ENCODE measurements around the gene PRAMEF4. TPM values are rescaled to one million over a fixed set of nuclear protein-coding genes. Genes with fewer than 3 reads are reported as not detected.
"Not testable (repeated sequence)": the region's sequence is repeated elsewhere in the genome, so short reads cannot be mapped to it uniquely, and the experiment has no call there.

PRAMEF4 gene
- total RNA-seq (not detected), polyA plus RNA-seq (not detected)
- long read RNA-seq, donor 1 = 0 reads
- long read RNA-seq, donor 2 = 0 reads

GRCh38 chr1:12886101-12886500 is at the start of gene PRAMEF4:
TSS of gene PRAMEF4 (minus strand) at chr1:12886201. CDS start at chr1:12883394, 2,807 bp downstream.
- DNase-seq; H3K4me1 ChIP-seq; ATAC-seq; H3K36me3 ChIP-seq (ENCODE audit: insufficient read depth in 1 of 2, low read depth in 1 of 2); H3K27me3 ChIP-seq (ENCODE audit: insufficient read depth in 3 of 3, low read length in 2 of 3); H3K27ac ChIP-seq; intact Hi-C loops (cut with DNase I); H3K9me3 ChIP-seq; H3K4me3 ChIP-seq: not testable (repeated sequence)
- WGBS, 3 donors = 49 to 76% (median 73%) methylated on average over 3 of the region's 3 CpGs

GRCh38 chr1:12924368-12924767 is 38.4 kb upstream of the PRAMEF4 start:
- ATAC-seq; intact Hi-C loops (cut with DNase I): not testable (repeated sequence)
- WGBS, 3 donors = 10 to 37% (median 33%) methylated on average over 1 to 3 of the region's 5 CpGs

GRCh38 chr1:12921749-12922148 is 35.7 kb upstream of the PRAMEF4 start:
- WGBS, 3 donors = 61 to 63% (median 63%) methylated on average over 2 of the region's 2 CpGs
- H3K4me1 ChIP-seq; intact Hi-C loops (cut with DNase I); ATAC-seq; H3K27me3 ChIP-seq (ENCODE audit: insufficient read depth in 3 of 3, low read length in 2 of 3); H3K27ac ChIP-seq; H3K9me3 ChIP-seq; H3K4me3 ChIP-seq; DNase-seq; H3K36me3 ChIP-seq (ENCODE audit: insufficient read depth in 1 of 2, low read depth in 1 of 2): not testable (repeated sequence)

More at GRCh38 chr1:12924368-12924767, 38.4 kb upstream of the PRAMEF4 start:
- not testable (repeated sequence) for H3K4me3 ChIP-seq; H3K9me3 ChIP-seq; H3K4me1 ChIP-seq; DNase-seq; H3K36me3 ChIP-seq (ENCODE audit: insufficient read depth in 1 of 2, low read depth in 1 of 2); H3K27ac ChIP-seq; H3K27me3 ChIP-seq (ENCODE audit: insufficient read depth in 3 of 3, low read length in 2 of 3)

GRCh38 chr1:12916310-12916709 is 30.3 kb upstream of the PRAMEF4 start, which contains the start of gene PRAMEF7:
TSS of gene PRAMEF7 (plus strand) at chr1:12916610. CDS start at chr1:12917693, 1,083 bp downstream.
- ATAC-seq; H3K9me3 ChIP-seq; intact Hi-C loops (cut with DNase I): not testable (repeated sequence)

GRCh38 chr1:12903793-12904572 is 18.0 kb upstream of the PRAMEF4 start:
- ATAC-seq; H3K4me3 ChIP-seq; H3K4me1 ChIP-seq; DNase-seq; H3K36me3 ChIP-seq (ENCODE audit: insufficient read depth in 1 of 2, low read depth in 1 of 2); H3K9me3 ChIP-seq; H3K27ac ChIP-seq; H3K27me3 ChIP-seq (ENCODE audit: insufficient read depth in 3 of 3, low read length in 2 of 3); intact Hi-C loops (cut with DNase I): not testable (repeated sequence)
- WGBS, 3 donors = 42 to 80% (median 70%) methylated on average over 2 to 4 of the region's 5 CpGs

More at GRCh38 chr1:12916310-12916709, 30.3 kb upstream of the PRAMEF4 start, which contains the start of gene PRAMEF7:
- H3K36me3 ChIP-seq (ENCODE audit: insufficient read depth in 1 of 2, low read depth in 1 of 2); H3K4me1 ChIP-seq; H3K4me3 ChIP-seq; DNase-seq; H3K27ac ChIP-seq; H3K27me3 ChIP-seq (ENCODE audit: insufficient read depth in 3 of 3, low read length in 2 of 3): not testable (repeated sequence)
- WGBS, 3 donors = no CpG with 5 or more reads among the region's 1 CpG

GRCh38 chr1:12899186-12899585 is 13.2 kb upstream of the PRAMEF4 start:
- H3K9me3 ChIP-seq; H3K36me3 ChIP-seq (ENCODE audit: insufficient read depth in 1 of 2, low read depth in 1 of 2); ATAC-seq; intact Hi-C loops (cut with DNase I); DNase-seq; H3K27me3 ChIP-seq (ENCODE audit: insufficient read depth in 3 of 3, low read length in 2 of 3); H3K4me3 ChIP-seq; H3K4me1 ChIP-seq; H3K27ac ChIP-seq: not testable (repeated sequence)

- intact Hi-C loops (cut with DNase I); H3K9me3 ChIP-seq; H3K4me3 ChIP-seq; H3K4me1 ChIP-seq; H3K36me3 ChIP-seq (ENCODE audit: insufficient read depth in 1 of 2, low read depth in 1 of 2); H3K27ac ChIP-seq; ATAC-seq; DNase-seq; H3K27me3 ChIP-seq (ENCODE audit: insufficient read depth in 3 of 3, low read length in 2 of 3): not testable (repeated sequence)
- WGBS, 3 donors = 50 to 89% methylated on average over 1 of the region's 1 CpG; no CpG with 5 or more reads in 1 of the 3 donors
These were observed 12.2 kb upstream of the PRAMEF4 start, which contains the start of gene PRAMEF10 for GRCh38 chr1:12898170-12898569. TSS of gene PRAMEF10 (minus strand) at chr1:12898270. CDS start at chr1:12895847, 2,423 bp downstream.

- H3K27me3 ChIP-seq (ENCODE audit: insufficient read depth in 3 of 3, low read length in 2 of 3); intact Hi-C loops (cut with DNase I); H3K4me1 ChIP-seq; ATAC-seq; H3K36me3 ChIP-seq (ENCODE audit: insufficient read depth in 1 of 2, low read depth in 1 of 2); DNase-seq; H3K27ac ChIP-seq; H3K9me3 ChIP-seq; H3K4me3 ChIP-seq: not testable (repeated sequence)
- WGBS, 3 donors = 81 to 100% (median 86%) methylated on average over 2 to 3 of the region's 4 CpGs
These were observed 7.5 kb downstream of the PRAMEF4 start for GRCh38 chr1:12878453-12878852.

GRCh38 chr1:12863131-12863880 is 22.7 kb downstream of the PRAMEF4 start:
- 81 to 91% (median 86%) methylated on average over 2 to 4 of the region's 7 CpGs for WGBS, 3 donors
- H3K27ac ChIP-seq; H3K4me3 ChIP-seq; intact Hi-C loops (cut with DNase I); H3K27me3 ChIP-seq (ENCODE audit: insufficient read depth in 3 of 3, low read length in 2 of 3); ATAC-seq; H3K36me3 ChIP-seq (ENCODE audit: insufficient read depth in 1 of 2, low read depth in 1 of 2); DNase-seq; H3K9me3 ChIP-seq; H3K4me1 ChIP-seq: not testable (repeated sequence)

- H3K9me3 ChIP-seq; ATAC-seq; H3K36me3 ChIP-seq (ENCODE audit: insufficient read depth in 1 of 2, low read depth in 1 of 2); intact Hi-C loops (cut with DNase I); H3K27me3 ChIP-seq (ENCODE audit: insufficient read depth in 3 of 3, low read length in 2 of 3); H3K4me3 ChIP-seq; H3K4me1 ChIP-seq; H3K27ac ChIP-seq; DNase-seq: not testable (repeated sequence)
- 17 to 57% (median 52%) methylated on average over 1 to 2 of the region's 2 CpGs for WGBS, 3 donors
These were observed 29.2 kb downstream of the PRAMEF4 start, which contains the start of gene PRAMEF2 for GRCh38 chr1:12856786-12857185. TSS of gene PRAMEF2 (plus strand) at chr1:12857086. CDS start at chr1:12859010, 1,924 bp downstream.

All from psoas muscle (tissue), 8 donors.